Ovary (tissue), 3 donors: ENCODE measurements around the gene PALD1.

Experiments used
- CTCF ChIP-seq, 3 donors: fragments of 450-650 bp in 2 of 3; fragments of 200-600 bp in 1 of 3; IDR thresholded peaks; one replicate each; pipeline versions ENCODE4 v1.5.1 to v1.8.0; 2016 to 2022; ENCODE audit warnings: antibody characterized with exemption in 3 of 3, mild to moderate bottlenecking in 1 of 3
- EP300 ChIP-seq: sonication (generic); formaldehyde crosslinking; IDR thresholded peaks from one replicate; pipeline ENCODE4 v1.6.1; 2017; ENCODE audit warnings: antibody characterized with exemption
- POLR2A ChIP-seq: fragments of 450-650 bp; IDR thresholded peaks from one replicate; pipeline ENCODE4 v1.6.1; 2017; ENCODE audit warnings: antibody characterized with exemption, mild to moderate bottlenecking, moderate library complexity
- donor health status: DM: no; HTN: no; CAD: no.

GRCh38 chr10:70492786-70493659 is 14.5 kb downstream of the PALD1 start:
- TF ChIP-seq CTCF (IDR thresholded peaks at IDR 0.05) (no peak), POLR2A (no peak), EP300 (no peak)
